PC-3 (cell line): ENCODE data around the gene MACROD2. TPM values are rescaled to one million over a fixed set of nuclear protein-coding genes. Genes with fewer than 3 reads are reported as not detected.

Experiments used
- ATAC-seq: fragments of 200-7000 bp; cut with Tn5 transposase; 2 replicates; pipeline ENCODE4 v1.9.1; 2020; ENCODE audit warnings: mild to moderate bottlenecking, moderate library complexity
- BruUV-seq: library from RNA; stranded (reverse); fragments of 400-500 nt; replicated peaks from 2 replicates; lab custom pipeline; 2021; lab: Mats Ljungman, UMichigan
- CTCF ChIA-PET: fragments of 300-600 bp; sonication (Branson Sonifier 250); formaldehyde crosslinking; loops from one replicate; lab custom pipeline; 2022; ENCODE audit warnings: antibody characterized with exemption; lab: Charles Lee
- POLR2A ChIA-PET: fragments of 300-600 bp; sonication (Branson Sonifier 250); formaldehyde crosslinking; loops from one replicate; lab custom pipeline; 2022; ENCODE audit warnings: antibody characterized with exemption; ENCODE audit not compliant: unreplicated experiment; lab: Charles Lee
- DNase-seq: peaks from one replicate; pipeline ENCODE4 v3.0.0-alpha.2; 2015
- H2AFZ ChIP-seq: fragments of 300-600 bp; sonication (generic); 2 replicates; pipeline ENCODE4 v1.6.0; 2016; ENCODE audit warnings: antibody characterized with exemption, low read length
- H3F3A ChIP-seq: fragments of 300-600 bp; sonication (generic); one replicate; pipeline ENCODE4 v1.6.0; 2017; ENCODE audit warnings: antibody characterized with exemption, low read length, control low read depth, mild to moderate bottlenecking; ENCODE audit not compliant: unreplicated experiment
- H3K27ac ChIP-seq: fragments of 300-600 bp; sonication (generic); 2 replicates; pipeline ENCODE4 v1.5.1; 2016; ENCODE audit warnings: mild to moderate bottlenecking, low read length
- H3K27me3 ChIP-seq: fragments of 300-600 bp; sonication (generic); 2 replicates; pipeline ENCODE4 v1.6.1; 2016; ENCODE audit warnings: low read length, mixed read lengths
- H3K36me3 ChIP-seq: fragments of 300-600 bp; sonication (generic); 2 replicates; pipeline ENCODE4 v1.6.1; 2016; ENCODE audit warnings: low read depth, mixed run types, low read length, mixed read lengths
- H3K4me1 ChIP-seq: fragments of 300-600 bp; sonication (generic); 2 replicates; pipeline ENCODE4 v1.5.1; 2016; ENCODE audit warnings: low read length; ENCODE audit not compliant: insufficient read depth
- H3K4me2 ChIP-seq: fragments of 300-600 bp; sonication (generic); 2 replicates; pipeline ENCODE4 v1.6.0; 2016; ENCODE audit warnings: low read length
- H3K4me3 ChIP-seq: fragments of 300-600 bp; sonication (generic); 2 replicates; pipeline ENCODE4 v1.5.1; 2016; ENCODE audit warnings: mild to moderate bottlenecking, low read length, mixed read lengths
- H3K79me2 ChIP-seq: fragments of 300-600 bp; sonication (generic); 2 replicates; pipeline ENCODE4 v1.6.1; 2017; ENCODE audit warnings: low read length, mixed read lengths
- H3K9ac ChIP-seq: fragments of 300-600 bp; sonication (generic); 2 replicates; pipeline ENCODE4 v1.6.0; 2016; ENCODE audit warnings: mild to moderate bottlenecking, low read length
- H3K9me2 ChIP-seq: fragments of 300-600 bp; sonication (generic); replicated peaks from 2 replicates; pipeline ENCODE4 v1.6.1; 2016; ENCODE audit warnings: mixed run types, low read length, mixed read lengths
- H3K9me3 ChIP-seq: fragments of 300-600 bp; sonication (generic); 2 replicates; pipeline ENCODE4 v1.6.1; 2016; ENCODE audit warnings: low read length, mixed read lengths
- H4K20me1 ChIP-seq: fragments of 300-600 bp; sonication (generic); 2 replicates; pipeline ENCODE4 v1.6.1; 2016; ENCODE audit warnings: low read length, mixed read lengths
- CTCF ChIP-seq: fragments of 300-600 bp; sonication (generic); conservative IDR thresholded peaks from 2 replicates; pipeline ENCODE4 v1.5.1; 2017; ENCODE audit warnings: antibody characterized with exemption, low read depth, mild to moderate bottlenecking, low read length
- EZH2 ChIP-seq: fragments of 300-600 bp; sonication (generic); IDR thresholded peaks from one replicate; pipeline ENCODE4 v1.6.1; 2017; ENCODE audit warnings: antibody characterized with exemption, mild to moderate bottlenecking, low read length; ENCODE audit not compliant: unreplicated experiment
- EZH2phosphoT487 ChIP-seq: fragments of 300-600 bp; sonication (generic); IDR thresholded peaks from 2 replicates; pipeline ENCODE4 v1.6.1; 2018; ENCODE audit warnings: mild to moderate bottlenecking, antibody characterized with exemption, low read length, borderline replicate concordance
- intact Hi-C: fragments of 100-400 bp; cut with micrococcal nuclease; formaldehyde crosslinking; loops from 2 replicates; pipeline ENCODE4 v1.9.0; 2023
- total RNA-seq: library from RNA; depleted of rRNA; stranded (reverse); fragments of >200 nt; gene quantifications from 2 replicates; pipeline ENCODE4 v1.2.3, GENCODE V29; 2014

Gene MACROD2
- total RNA-seq, 1 experiment from 2014 or later, result 3.1 TPM

GRCh38 chr20:15842872-15843271 is 1847.6 kb downstream of the MACROD2 start:
- Histone ChIP-seq H4K20me1 (no peaks in the 10 kb centered on the region), H3F3A (no peaks in the 10 kb centered on the region), H2AFZ (no peak overlapping the region), H3K4me1 (no peaks in the 10 kb centered on the region), H3K27ac (no peak overlapping the region), H3K9ac (no peak overlapping the region), H3K4me3 (no peak overlapping the region), H3K27me3 (no peaks in the 10 kb centered on the region), H3K79me2 (no peaks in the 10 kb centered on the region), H3K9me2 (no peaks in the 10 kb centered on the region), H3K9me3 (no peaks in the 10 kb centered on the region), H3K36me3 (no peaks in the 10 kb centered on the region), H3K4me2 (no peak overlapping the region)
- POLR2A ChIA-PET, result no interaction called here
- TF ChIP-seq CTCF (peak; percentile 47), EZH2 (no peak)
- intact Hi-C loops, result no loop called here
- DNase-seq (peak; percentile 11), ATAC-seq (no peak)
- CTCF ChIA-PET, result no interaction called here
- no TSS peak for BruUV-seq

- H3K9ac ChIP-seq, result no peak overlapping the region
- POLR2A ChIA-PET, result no interaction called here
- H3K36me3 ChIP-seq, result no peaks in the 10 kb centered on the region
- no peaks in the 10 kb centered on the region for H4K20me1 ChIP-seq
- ATAC-seq, result no peak
- no peak overlapping the region for H3K4me3 ChIP-seq
- BruUV-seq, result no TSS peak
- no peaks in the 10 kb centered on the region for H3K27me3 ChIP-seq
- CTCF ChIA-PET, result no interaction called here
- no peak overlapping the region for H3K27ac ChIP-seq
- no peak overlapping the region for H3K4me2 ChIP-seq
- no peak for DNase-seq
- intact Hi-C loops, result no loop called here
- TF ChIP-seq EZH2phosphoT487 (no peak), EZH2 (no peak), CTCF (no peak)
- no peaks in the 10 kb centered on the region for H3K4me1 ChIP-seq
- no peaks in the 10 kb centered on the region for H3K9me3 ChIP-seq
- H2AFZ ChIP-seq, result no peak overlapping the region
- no peaks in the 10 kb centered on the region for H3K79me2 ChIP-seq
- H3K9me2 ChIP-seq, result no peaks in the 10 kb centered on the region
- H3F3A ChIP-seq, result no peaks in the 10 kb centered on the region
Measured at GRCh38 chr20:15843777-15844176, 1848.5 kb downstream of the MACROD2 start.

GRCh38 chr20:15847196-15847784 is 1852.0 kb downstream of the MACROD2 start:
- no peaks in the 10 kb centered on the region for H3K27me3 ChIP-seq
- no peak overlapping the region for H3K9ac ChIP-seq
- ATAC-seq, result no peak
- no peaks in the 10 kb centered on the region for H3K36me3 ChIP-seq
- no peaks in the 10 kb centered on the region for H3K79me2 ChIP-seq
- no peaks in the 10 kb centered on the region for H4K20me1 ChIP-seq
- H3K27ac ChIP-seq, result no peak overlapping the region
- no peak for TF ChIP-seq EZH2
- TF ChIP-seq CTCF, result no peak
- TF ChIP-seq EZH2phosphoT487, result no peak
- H3K4me3 ChIP-seq, result no peak overlapping the region
- intact Hi-C loops, result no loop called here
- H3F3A ChIP-seq, result no peaks in the 10 kb centered on the region
- CTCF ChIA-PET, result no interaction called here
- BruUV-seq, result no TSS peak
- H3K9me2 ChIP-seq, result no peaks in the 10 kb centered on the region
- H3K9me3 ChIP-seq, result no peaks in the 10 kb centered on the region
- no peak overlapping the region for H3K4me2 ChIP-seq
- no peak for DNase-seq
- no peak overlapping the region for H2AFZ ChIP-seq
- POLR2A ChIA-PET, result interaction anchor here (0.6 kb wide), 1 partner anchor 353 kb away, joined by 10 read pairs; no protein-coding TSS in a partner anchor
- H3K4me1 ChIP-seq, result no peaks in the 10 kb centered on the region
